Measurements from ENCODE around the gene NUP85. TPM values are rescaled to one million over a fixed set of nuclear protein-coding genes. Genes with fewer than 3 reads are reported as not detected.

The NUP85 gene
- total and polyA plus RNA-seq, 2 of the 4 experiments (the other 2 are of a cell fraction): 29.4 to 54.4 TPM

DNA sequence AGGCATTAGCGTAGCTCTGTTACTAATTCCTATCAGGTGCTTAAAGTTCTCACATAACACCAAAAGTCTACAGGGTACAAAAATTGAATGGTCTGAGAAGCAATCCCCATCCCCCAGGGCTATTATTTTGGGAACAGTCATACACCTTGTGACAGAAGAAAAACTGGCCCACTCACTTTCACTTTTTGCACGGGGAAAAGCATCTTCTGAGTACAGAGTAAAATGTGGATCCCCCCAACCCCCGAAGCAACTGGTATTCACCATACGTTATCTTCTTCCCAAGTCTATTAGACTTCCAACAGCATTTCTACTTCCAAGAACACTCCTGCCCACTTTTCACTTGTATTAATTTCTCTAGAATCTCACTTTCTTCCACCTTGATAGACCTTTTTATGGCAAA lies 44.1 kb downstream of the NUP85 start:
- Histone ChIP-seq H3K56ac (ENCODE audit: extremely low read depth, insufficient read depth, low read length) (no peak overlapping the region), H2BK20ac (ENCODE audit: low read depth, low read length) (no peak overlapping the region), H2BK15ac (ENCODE audit: low read depth, low read length) (no peak overlapping the region), H3K4me3 (ENCODE audit: insufficient read depth, low read depth, low read length) (no peak overlapping the region), H4K5ac (ENCODE audit: low read depth, low read length) (no peak overlapping the region), H2AK5ac (ENCODE audit: low read depth, low read length) (no peak overlapping the region), H3K9me1 (ENCODE audit: insufficient read depth, low read length) (0 out of 2 replicates have a peak, but pooled peaks cover 6% of the 10 kb centered on the region), H3K27ac (ENCODE audit: insufficient read depth, low read length) (no peak overlapping the region), H4K8ac (ENCODE audit: low read depth in 2 of 2, low read length in 2 of 2) (no peak overlapping the region), H3K14ac (replicated peaks; ENCODE audit: low read depth, low read length) (no peak overlapping the region), H2AFZ (replicated peaks; ENCODE audit: low read length, poor library complexity) (no peak overlapping the region), H3K4me1 (ENCODE audit: control insufficient read depth, insufficient read depth, low read length) (peaks cover 3% of the 10 kb centered on the region; the same call in 1 of the 2 replicates), H2BK120ac (ENCODE audit: low read depth, low read length) (no peak overlapping the region), H3K27me3 (ENCODE audit: control insufficient read depth, insufficient read depth, low read length) (no peaks in the 10 kb centered on the region), H3K4me2 (ENCODE audit: low read depth, low read length) (no peak overlapping the region), H4K91ac (ENCODE audit: insufficient read depth, low read depth, low read length) (no peak overlapping the region), H3K9ac (ENCODE audit: low read depth, low read length) (no peak overlapping the region), H3K4ac (ENCODE audit: low read depth, low read length) (no peak overlapping the region), H3K79me1 (ENCODE audit: low read depth in 1 of 2, low read length in 2 of 2) (peaks cover 10 to 51% of the 10 kb centered on the region in 2 experiments; a peak in 3 of 4 replicates), H3K9me3 (ENCODE audit: control insufficient read depth, insufficient read depth, low read length) (no peaks in the 10 kb centered on the region), H2BK5ac (ENCODE audit: low read depth, low read length, poor library complexity, severe bottlenecking) (no peak overlapping the region), H3K23ac (ENCODE audit: low read depth, low read length) (no peak overlapping the region), H2AK9ac (replicated peaks; ENCODE audit: low read depth, low read length, poor library complexity) (no peak overlapping the region), H3K18ac (ENCODE audit: low read depth, low read length) (no peak overlapping the region), H3K36me3 (ENCODE audit: control insufficient read depth, insufficient read depth, low read length) (peaks cover 19% of the 10 kb centered on the region), H4K20me1 (ENCODE audit: insufficient read depth, low read length) (peaks cover 34% of the 10 kb centered on the region)
- in situ Hi-C loops (cut with MboI; ENCODE audit: low sequenced_read_pairs): no loop called here
- DNase-seq (no peak), ATAC-seq (ENCODE audit: low read depth) (no peak)
- ChIA-PET CTCF (interaction anchor here (1.4 to 2.1 kb wide), 2 partner anchors 9 to 21 kb away, joined by 4 to 7 read pairs; partner anchors contain the start of gene MIF4GD), POLR2A (ENCODE audit: unreplicated experiment) (no interaction called here)
- dilution Hi-C loops (cut with HindIII; ENCODE audit: low sequenced_read_pairs, unreplicated experiment): no loop called here
- WGBS, 2 experiments (ENCODE audit: extremely low coverage in 2 of 2, insufficient read length in 1 of 2): 86% methylated on average over 1 of the region's 4 CpGs; no CpG with 5 or more reads in 1 of the 2 experiments
- BruUV-seq (replicated peaks): no TSS peak
- TF ChIP-seq RAD21 (IDR thresholded peaks at IDR 0.05; ENCODE audit: low read length): no peak
- no peak for TF ChIP-seq RCOR1 (IDR thresholded peaks at IDR 0.05; ENCODE audit: insufficient replicate concordance, low read length)
- TF ChIP-seq BHLHE40 (IDR thresholded peaks at IDR 0.05; ENCODE audit: low read depth, low read length): no peak
- TF ChIP-seq, protein P1, sequence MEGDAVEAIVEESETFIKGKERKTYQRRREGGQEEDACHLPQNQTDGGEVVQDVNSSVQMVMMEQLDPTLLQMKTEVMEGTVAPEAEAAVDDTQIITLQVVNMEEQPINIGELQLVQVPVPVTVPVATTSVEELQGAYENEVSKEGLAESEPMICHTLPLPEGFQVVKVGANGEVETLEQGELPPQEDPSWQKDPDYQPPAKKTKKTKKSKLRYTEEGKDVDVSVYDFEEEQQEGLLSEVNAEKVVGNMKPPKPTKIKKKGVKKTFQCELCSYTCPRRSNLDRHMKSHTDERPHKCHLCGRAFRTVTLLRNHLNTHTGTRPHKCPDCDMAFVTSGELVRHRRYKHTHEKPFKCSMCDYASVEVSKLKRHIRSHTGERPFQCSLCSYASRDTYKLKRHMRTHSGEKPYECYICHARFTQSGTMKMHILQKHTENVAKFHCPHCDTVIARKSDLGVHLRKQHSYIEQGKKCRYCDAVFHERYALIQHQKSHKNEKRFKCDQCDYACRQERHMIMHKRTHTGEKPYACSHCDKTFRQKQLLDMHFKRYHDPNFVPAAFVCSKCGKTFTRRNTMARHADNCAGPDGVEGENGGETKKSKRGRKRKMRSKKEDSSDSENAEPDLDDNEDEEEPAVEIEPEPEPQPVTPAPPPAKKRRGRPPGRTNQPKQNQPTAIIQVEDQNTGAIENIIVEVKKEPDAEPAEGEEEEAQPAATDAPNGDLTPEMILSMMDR (conservative IDR thresholded peaks at IDR 0.05; ENCODE audit: low read depth, low read length): no peak
- intact Hi-C loops (cut with micrococcal nuclease): no loop called here
